Stimulated activated CD4-positive, alpha-beta T cell treated with anti-CD3 and anti-CD28 coated beads, Interleukin-15, amount 100 ng/mL, for 1 hour (primary cell): ENCODE measurements around the gene ELAPOR1.

Source experiments
- DNase-seq, 2 donors: peaks; one replicate each; pipeline ENCODE4 v3.0.0-alpha.2; 2020; ENCODE audit warnings: low read depth in 1 of 2, low spot score in 1 of 2

Gene ELAPOR1, protein sequence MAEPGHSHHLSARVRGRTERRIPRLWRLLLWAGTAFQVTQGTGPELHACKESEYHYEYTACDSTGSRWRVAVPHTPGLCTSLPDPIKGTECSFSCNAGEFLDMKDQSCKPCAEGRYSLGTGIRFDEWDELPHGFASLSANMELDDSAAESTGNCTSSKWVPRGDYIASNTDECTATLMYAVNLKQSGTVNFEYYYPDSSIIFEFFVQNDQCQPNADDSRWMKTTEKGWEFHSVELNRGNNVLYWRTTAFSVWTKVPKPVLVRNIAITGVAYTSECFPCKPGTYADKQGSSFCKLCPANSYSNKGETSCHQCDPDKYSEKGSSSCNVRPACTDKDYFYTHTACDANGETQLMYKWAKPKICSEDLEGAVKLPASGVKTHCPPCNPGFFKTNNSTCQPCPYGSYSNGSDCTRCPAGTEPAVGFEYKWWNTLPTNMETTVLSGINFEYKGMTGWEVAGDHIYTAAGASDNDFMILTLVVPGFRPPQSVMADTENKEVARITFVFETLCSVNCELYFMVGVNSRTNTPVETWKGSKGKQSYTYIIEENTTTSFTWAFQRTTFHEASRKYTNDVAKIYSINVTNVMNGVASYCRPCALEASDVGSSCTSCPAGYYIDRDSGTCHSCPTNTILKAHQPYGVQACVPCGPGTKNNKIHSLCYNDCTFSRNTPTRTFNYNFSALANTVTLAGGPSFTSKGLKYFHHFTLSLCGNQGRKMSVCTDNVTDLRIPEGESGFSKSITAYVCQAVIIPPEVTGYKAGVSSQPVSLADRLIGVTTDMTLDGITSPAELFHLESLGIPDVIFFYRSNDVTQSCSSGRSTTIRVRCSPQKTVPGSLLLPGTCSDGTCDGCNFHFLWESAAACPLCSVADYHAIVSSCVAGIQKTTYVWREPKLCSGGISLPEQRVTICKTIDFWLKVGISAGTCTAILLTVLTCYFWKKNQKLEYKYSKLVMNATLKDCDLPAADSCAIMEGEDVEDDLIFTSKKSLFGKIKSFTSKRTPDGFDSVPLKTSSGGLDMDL

DNA sequence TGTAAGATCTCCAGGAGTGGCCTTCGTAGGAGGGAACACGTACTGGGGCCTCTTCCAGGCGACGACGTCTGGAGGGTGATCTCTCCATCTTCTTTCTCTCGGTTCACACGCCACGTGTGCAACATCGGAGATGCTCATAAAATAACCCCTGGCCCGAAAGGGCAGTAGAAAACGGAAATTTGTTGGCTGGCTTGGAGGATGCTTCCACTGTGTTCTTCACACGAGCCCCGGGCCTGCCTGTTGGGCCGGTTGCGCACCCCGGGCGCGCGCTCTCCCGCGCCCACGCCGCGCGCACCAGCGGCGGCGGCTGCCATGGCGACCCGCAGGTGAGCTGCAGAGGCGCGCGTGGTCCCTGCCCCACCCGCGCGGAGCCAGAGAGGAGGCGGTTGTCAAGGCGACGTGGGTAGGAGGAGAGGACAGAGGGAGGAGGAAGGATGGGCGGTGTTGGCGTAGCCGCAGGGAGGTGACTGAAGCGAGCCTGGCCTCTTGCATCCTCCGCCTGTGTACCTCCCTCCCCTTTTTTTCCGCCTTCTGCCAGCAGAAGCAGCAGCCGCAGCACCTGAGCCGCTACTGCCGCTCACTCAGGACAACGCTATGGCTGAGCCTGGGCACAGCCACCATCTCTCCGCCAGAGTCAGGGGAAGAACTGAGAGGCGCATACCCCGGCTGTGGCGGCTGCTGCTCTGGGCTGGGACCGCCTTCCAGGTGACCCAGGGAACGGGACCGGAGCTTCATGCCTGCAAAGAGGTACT is at the start of gene ELAPOR1:
Gene ELAPOR1 (plus strand): TSS at position 526 of the 752 bp plus-strand sequence. CDS start 69 bp downstream, at position 595.
- peak; percentile 62 to 73 for DNase-seq

DNA sequence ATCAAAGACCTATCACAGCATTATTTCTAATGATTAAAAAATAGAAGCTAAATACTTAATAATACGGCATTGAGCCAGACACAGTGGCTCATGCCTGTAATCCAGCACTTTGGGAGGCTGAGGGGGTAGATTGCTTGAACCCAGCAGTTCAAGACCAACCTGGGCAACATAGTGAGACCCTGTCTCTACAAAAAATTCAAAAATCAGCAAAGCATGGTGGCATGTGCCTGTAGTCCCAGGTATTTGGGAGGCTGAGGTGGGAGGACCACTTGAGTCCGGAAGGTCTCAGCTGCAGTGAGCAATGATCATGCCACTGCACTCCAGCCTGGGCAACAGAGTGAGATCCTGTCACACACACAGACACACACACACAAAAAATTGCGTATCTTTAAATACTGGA is 48.8 kb upstream of the ELAPOR1 start:
- no peak for DNase-seq

DNA sequence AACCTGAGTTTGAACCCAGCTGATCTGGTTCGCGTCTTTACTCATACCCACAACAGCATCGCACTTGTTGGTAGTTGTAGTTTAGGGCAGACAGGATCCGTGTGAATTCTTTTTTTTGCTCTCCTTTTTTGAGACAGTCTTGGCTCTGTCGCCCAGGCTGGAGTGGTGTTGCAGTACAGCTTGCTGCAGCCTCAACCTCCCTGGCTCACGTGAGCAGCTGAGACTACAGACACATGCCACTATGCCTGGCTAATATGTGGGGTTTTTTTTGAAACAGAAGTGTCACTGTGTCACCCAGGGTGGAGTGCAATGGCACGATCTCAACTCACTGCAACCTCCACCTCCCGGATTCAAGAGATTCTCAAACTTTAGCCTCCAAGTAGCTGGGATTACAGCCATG is 46.0 kb upstream of the ELAPOR1 start:
- DNase-seq = no peak

DNA sequence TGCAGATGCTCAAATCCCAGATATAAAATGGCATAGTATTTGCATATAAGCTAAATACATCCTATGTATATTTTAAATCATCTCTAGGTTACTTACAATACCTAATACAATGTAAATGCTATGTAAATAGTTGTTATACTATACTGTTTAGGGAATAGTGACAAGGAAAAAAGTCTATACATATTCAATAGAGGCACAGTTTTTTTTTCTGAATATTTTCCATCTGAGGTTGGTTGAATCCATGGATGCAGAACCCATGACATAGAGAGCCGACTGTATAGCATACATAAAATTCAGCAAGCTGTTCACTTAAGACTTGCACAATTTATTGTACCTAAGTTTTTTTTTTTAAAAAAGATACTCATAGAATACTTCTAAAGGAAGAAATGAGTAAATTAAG is 44.6 kb upstream of the ELAPOR1 start:
- no peak for DNase-seq

DNA sequence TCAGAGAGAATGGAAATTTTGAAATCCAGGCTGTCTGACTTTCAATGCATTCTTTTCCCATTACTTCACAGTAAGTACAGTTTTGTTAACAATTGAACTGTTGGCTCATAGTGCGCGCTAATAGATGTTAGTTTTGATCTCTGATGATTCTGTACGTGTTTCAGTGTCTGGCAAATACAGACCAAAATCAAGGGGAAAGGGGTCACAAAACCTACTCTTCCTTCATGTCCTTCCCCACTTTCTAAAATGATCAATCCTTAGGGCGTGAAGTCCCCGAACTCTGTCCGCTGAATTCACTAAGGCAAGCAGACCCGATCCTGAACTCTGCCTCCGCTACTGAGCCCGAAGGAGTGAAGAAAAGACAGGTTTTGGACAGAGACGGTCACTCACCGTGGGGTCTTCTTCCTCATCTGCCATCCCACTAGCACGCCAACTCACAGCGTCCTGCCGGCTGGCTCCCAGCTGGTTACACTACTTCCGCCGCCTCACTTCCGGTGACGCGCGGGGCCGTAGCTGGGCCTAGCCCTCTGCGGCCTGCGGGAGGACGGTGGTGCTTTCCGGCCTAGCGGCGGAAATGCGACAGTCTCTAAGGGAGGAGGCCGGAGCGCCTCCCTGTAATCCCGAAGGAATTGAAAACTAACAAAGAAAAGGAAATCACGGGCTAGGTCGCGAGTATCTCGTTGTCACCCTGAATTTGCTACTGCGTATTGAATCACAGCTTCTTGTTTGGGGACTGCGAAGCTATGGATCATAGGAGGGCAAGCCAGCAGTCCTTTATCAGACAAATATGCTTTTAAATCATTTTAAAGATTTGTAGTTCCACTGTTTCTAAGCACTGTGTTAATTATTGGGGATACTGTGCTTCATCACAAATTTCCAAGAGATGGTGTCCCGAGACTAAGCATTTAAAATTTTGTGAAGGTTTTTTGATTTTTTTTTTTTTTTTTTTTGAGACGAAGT is 38.1 kb upstream of the ELAPOR1 start, which contains the start of gene TAF13:
Gene TAF13 (minus strand): TSS at position 473 of the 960 bp plus-strand sequence. CDS start 56 bp downstream, at position 417.
- peak; percentile 75 to 76 for DNase-seq

DNA sequence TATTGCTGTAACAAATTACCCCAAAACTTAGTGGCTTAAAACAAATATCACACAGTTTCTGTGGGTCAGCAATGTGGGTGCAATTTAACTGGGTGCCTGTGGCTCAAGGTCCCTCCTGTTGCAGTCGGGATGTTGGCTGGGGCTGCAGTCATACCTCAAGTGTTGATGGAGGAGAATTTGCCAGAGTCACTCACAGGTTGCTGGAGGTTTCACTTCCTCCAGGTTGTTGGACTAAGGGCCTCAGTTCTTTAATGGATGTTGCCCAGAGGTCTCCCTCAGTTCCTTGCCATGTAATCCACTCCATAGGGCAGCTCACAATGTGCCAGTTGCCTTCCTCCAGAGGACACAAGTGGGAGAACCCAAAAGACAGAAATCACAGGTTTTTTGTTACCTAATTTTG is 35.6 kb upstream of the ELAPOR1 start:
- DNase-seq = no peak

DNA sequence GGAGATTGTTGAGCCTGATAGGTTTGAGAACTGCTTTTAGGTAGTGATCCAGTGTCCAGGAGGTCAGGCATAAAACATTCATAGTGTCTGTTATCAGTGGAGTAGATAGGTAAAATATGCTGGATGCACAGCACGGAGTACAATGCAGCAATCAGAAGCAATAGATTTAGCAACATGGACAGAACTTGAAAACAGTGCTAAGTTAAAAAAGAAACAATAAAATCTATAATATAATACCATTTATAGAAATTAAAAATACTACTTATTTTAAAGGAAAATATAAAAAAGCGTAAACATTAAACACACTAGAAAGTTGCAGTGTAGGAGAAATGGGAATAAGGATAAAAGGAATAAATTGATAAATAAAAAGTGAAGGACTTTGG is 34.7 kb upstream of the ELAPOR1 start:
- no peak for DNase-seq

DNA sequence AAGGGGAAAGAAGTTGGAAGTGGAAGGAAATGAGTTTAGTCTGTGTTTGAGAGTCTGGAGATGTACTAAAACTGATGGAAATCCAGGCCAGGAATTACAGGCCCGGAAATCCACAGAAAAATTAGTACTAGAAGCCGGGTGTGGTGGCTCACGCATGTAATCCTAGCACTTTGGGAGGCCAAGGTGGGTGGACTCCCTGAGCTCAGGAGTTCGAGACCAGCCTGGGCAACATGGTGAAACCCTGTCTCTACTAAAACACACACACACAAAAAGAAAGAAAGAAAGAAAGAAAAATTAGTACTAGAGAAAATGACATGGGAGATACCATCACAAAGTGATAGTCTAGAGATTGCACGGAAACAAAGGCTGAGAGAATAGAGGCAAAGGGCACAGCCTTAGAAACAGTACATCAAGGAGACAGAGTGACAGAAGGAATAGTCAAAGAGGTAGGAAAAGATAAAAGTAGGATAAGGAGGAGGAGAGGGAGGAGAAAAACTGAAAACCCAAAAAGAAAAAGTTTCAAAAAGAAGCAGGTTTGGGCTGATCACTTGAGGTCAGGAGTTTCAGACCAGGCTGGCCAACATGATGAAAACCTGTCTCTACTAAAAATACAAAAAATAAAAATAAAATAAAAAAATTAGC is 33.4 kb upstream of the ELAPOR1 start:
- no peak for DNase-seq

DNA sequence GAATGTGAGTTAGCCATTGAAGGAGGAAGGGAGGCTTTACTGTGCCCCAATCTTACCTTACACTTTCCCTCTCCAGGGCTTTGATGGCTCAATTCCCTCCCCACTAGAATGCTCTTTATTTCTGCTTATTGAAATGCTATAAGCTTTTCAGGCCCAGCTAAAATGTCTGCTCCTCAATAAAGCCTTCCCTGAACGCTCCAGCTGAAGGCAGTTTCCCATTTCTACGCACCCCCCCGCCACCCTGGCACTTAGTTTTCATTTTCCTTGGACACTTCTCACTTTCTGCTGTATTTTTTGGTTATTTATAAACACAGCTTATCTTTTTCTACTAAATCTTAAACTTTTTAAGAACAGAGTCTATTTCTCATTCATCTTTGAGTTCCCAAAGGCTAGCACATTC is 30.4 kb upstream of the ELAPOR1 start:
- DNase-seq = no peak

DNA sequence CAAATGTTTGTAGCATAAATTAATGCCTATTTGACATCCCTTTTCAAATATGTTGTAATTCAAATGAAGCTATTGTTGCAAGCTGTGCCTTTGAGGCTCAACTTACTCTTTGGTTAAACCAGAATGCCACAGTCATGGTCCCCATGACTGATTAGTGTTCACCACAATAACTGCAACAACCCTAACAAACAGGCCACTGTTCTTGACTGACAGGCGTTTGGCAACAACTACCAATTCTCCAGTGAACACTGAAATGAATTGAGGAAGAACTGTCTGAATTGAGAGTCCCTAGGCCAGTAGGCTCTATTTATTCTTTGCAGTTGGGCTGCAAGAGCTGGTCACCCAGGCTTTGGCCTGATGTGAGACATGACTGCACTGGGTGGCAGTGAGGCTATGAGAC is 30.0 kb upstream of the ELAPOR1 start:
- no peak for DNase-seq

DNA sequence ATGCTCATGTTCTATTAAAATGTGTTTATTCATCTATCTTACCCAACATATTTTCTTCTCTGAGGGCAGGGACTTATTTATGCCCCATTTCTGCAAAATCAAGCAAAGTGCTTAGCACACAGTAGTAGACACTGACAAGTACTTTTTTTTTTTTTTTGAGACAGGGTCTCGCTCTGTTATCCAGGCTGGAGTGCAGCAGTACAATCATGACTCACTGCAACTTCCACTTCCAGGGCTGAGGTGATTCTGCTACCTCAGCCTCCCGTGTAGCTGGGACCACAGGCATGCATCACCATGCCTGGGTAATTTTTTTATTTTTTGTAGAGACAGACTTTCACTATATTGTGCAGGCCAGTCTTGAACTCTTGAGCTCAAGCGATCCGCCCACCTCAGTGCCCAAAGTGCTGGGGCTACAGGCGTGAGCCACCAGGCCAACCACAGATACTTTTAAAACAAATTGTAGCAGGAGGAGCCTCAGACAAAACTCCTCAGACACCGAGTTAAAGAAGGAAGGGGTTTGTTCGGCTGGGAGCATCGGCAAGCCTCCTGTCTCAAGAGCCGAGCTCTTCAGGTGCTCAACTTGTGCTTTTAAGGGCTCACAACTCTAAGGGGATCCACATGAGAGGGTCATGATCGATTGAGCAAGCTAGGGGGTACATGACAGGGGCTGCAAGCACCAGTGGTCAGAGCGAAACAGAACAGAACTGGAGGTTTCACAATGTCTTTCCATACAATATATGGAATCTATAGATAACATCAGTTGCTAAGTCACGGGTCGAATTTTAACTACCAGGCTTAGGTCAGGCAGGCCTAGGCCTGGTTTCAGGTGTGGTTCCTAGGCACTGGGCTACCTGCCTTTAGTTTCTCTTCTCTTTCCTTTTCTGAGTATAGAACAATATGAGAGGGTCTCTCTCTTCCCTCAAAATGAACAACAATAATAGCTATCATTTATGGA is 29.1 kb upstream of the ELAPOR1 start:
- no peak for DNase-seq

DNA sequence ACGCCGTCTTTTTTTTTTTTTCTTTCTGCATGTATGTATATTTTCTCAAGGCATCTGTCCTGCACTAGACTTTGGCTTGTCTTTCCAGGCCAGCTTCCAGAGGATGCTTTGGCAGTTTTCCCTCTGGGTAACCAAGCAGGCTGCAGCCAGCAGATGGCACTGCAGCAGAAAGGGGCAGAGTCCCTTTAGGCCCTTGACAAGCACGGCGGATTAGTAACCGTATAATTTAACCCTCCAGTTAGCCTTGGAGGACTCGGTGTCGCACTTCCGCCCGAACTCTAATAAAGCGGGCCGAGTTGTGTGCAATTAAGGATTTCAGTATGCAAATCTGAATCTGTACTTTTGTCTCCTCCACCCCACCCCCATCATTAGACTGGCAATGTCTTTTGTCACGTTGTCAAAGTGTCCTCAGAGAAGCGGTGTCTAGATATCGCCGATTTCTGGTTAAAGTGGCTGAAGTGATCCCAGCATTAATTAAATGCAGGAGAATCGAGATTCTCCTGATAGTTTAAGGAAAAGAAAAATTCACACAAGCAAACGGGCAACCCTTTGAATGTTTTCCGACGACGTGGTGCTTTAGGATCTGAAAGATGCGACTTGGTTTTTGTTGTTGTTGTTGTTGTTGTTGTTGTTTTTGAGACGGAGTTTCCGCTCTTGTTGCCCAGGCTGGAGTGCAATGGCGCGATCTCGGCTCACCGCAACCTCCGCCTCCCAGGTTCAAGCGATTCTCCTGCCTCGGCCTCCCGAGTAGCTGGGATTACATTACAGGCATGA is 24.5 kb upstream of the ELAPOR1 start:
- DNase-seq = no peak

DNA sequence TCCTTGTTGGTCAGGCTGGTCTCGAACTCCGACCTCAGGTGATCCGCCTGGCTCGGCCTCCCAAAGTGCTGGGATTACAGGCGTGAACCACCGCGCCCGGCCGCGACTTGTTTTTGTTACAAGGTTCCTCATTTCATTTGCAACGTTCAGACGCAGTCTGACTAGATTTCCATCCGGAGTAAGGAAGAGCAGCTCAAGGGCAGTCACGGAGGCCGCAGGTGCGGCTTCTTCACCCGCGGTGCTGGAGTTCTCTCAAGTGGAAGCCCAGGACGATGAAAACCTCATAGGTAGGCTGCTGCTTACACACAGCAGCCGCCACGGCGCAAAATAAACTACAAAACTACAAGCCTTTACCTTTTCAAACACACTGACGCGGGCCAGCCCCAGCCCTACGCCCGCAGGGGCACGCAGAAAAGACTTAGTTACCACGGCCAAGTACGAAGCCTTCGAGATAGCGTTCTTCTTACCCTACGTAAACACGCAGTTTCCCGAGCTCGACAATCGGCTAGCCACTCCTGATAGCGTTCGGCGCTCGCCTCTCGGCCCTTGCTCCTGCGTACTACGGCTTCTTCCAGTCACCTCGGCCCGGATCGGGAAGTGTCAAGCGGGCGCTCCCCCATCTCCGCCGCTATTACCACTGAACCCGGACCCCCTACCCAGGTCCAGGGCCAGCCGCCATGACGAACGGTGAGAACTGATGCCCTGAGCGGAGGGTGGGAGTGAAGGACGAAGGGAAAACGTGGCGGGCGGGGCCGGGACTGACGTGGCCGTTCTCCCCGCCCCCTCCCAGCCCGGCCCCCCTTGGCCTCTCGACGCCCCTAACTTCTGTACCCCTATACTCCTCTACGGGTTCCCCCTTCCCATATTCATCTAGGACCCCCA is 23.5 kb upstream of the ELAPOR1 start, which contains the start of gene TMEM167B:
Gene TMEM167B (plus strand): TSS at position 569 of the 882 bp plus-strand sequence. CDS start 109 bp downstream, at position 678.
- peak; percentile 69 to 70 for DNase-seq

DNA sequence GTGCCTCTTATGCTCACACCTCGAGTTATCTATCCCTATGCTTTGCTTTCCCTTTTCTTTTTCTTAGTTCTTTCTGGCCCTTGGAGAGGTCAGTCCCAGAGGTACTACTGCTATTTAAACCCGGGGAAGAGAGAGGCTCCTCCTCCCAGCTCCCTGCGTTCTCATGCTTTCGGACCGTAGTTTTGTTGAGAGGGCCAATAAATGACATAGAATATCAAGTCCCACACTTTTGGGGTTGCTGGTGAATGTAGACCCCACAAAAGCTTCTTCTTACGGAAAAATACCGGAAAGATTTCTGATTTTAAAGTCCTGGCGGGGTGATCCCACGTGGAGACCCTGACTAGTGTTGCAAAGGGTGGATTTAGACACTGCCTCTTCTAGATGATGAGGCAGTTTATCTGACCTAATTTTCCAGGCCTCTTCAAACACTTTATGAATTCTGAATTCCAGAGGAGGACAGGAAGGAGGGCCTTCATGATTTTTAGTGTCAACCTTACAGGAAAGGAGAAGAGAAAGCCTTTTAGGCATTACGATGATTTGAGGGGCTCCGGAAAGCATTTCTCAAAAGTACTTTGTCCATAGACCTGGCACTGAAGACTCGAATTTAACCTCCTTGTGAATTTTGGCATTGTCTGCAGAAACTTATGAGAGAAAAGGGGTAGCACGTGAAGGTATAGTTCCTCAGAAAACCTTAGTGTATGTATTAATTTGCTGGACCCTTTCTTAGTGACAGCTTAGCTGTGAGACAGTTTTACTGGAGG is 22.7 kb upstream of the ELAPOR1 start:
- no peak for DNase-seq

DNA sequence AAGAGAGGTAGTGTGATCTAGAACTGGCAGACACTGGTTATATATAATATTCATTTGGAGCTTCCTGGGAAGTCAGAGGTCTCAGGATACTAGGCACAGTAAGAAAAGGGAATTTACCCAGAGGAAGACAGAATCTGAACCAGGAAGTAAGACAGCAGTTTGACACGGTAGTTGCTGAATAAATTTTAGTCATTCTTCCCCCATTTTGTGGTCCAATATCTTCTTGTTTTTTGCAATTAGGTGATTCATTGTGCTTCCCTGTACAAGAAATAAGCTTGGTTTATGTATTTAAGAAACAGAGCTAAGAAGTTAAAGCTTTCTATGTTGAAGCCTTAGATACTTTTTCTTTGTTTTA is 22.1 kb upstream of the ELAPOR1 start:
- no peak for DNase-seq

DNA sequence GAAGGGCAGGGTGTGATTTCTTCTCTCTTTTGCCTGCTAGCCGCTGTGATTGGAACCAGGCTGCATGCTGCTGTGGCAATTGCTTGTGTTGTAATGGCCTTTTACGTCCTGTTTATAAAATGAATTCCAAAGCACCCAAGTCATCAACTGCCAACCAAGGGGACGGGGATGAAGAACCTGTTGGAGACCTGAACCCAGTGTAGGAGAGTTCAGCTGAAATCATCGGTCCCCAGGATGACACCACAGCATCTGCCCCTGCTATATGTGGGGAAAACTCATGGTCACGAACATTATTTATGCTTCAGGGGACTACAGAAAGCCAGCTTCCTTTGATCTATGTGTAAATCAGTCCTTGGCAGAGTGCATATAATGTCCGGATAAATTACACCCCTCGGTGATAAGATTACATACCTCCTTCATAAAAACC is 19.5 kb upstream of the ELAPOR1 start:
- no peak for DNase-seq
